WERI-Rb-1 (cell line): ENCODE data around the gene CNP.

Experiments
- DNase-seq: peaks from one replicate; pipeline ENCODE4 v3.0.0-alpha.2; 2020
- H3K27ac ChIP-seq: fragments of 250-450 bp; sonication (Bioruptor Pico); 2 replicates; pipeline ENCODE4 v1.5.1; 2020; ENCODE audit warnings: mild to moderate bottlenecking, moderate library complexity
- H3K27me3 ChIP-seq: fragments of 250-450 bp; sonication (Bioruptor Pico); 2 replicates; pipeline ENCODE4 v1.5.1; 2021; ENCODE audit warnings: mild to moderate bottlenecking, low read depth, moderate library complexity; ENCODE audit not compliant: insufficient read depth, severe bottlenecking
- H3K36me3 ChIP-seq: fragments of 250-450 bp; sonication (Bioruptor Pico); 2 replicates; pipeline ENCODE4 v1.5.1; 2020; ENCODE audit warnings: mild to moderate bottlenecking, moderate library complexity
- H3K4me3 ChIP-seq: 2 replicates; pipeline ENCODE4 v1.5.1; 2011; ENCODE audit warnings: low read depth, mild to moderate bottlenecking, control low read depth, low read length
- H3K9me3 ChIP-seq: fragments of 250-450 bp; sonication (Bioruptor Pico); 2 replicates; pipeline ENCODE4 v1.5.1; 2021; ENCODE audit warnings: mild to moderate bottlenecking, moderate library complexity; ENCODE audit not compliant: severe bottlenecking
- CTCF ChIP-seq: IDR thresholded peaks from 2 replicates; pipeline ENCODE4 v1.5.1; 2011; ENCODE audit warnings: low read depth, mild to moderate bottlenecking, control low read depth, inconsistent platforms, low read length

CNP gene

DNA sequence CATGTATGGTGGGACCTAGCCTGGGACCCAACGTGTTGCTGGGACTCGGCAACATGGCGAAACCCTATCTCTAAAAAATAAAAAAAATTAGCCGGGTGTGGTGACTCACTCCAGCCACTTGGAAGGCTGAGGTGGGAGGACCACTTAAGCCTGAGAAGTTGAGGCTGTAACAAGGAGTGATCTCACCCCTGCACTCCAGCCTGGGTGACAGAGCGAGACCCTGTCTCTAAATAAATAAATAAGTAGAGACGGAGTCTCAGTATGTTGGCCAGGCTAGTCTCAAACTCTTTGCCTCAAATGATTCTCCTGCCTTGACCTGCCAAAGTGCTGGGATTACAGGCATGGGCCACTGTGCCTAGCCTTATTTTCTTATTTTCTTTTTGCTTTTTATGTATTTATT lies 10.1 kb upstream of the CNP start:
- H3K27ac ChIP-seq = no peak overlapping the region
- no peaks in the 10 kb centered on the region for H3K9me3 ChIP-seq
- no peaks in the 10 kb centered on the region; the same call in 1 of the 2 replicates for H3K36me3 ChIP-seq
- TF ChIP-seq CTCF = no peak
- no peaks in the 10 kb centered on the region for H3K27me3 ChIP-seq
- DNase-seq = no peak
- H3K4me3 ChIP-seq = no peak overlapping the region

- no peaks in the 10 kb centered on the region for H3K9me3 ChIP-seq
- H3K36me3 ChIP-seq = no peaks in the 10 kb centered on the region; the same call in 1 of the 2 replicates
- no peak for DNase-seq
- H3K4me3 ChIP-seq = no peak overlapping the region
- peak overlapping the region; percentile 6; the same call in 1 of the 2 replicates for H3K27ac ChIP-seq
- no peak for TF ChIP-seq CTCF
- no peaks in the 10 kb centered on the region for H3K27me3 ChIP-seq
Observed at GRCh38 chr17:41957031-41957868, 9.3 kb upstream of the CNP start.

GRCh38 chr17:41957869-41958439 lies 8.6 kb upstream of the CNP start:
- TF ChIP-seq CTCF = no peak
- no peak for DNase-seq
- H3K4me3 ChIP-seq = no peak overlapping the region
- no peaks in the 10 kb centered on the region for H3K9me3 ChIP-seq
- no peaks in the 10 kb centered on the region; the same call in 1 of the 2 replicates for H3K36me3 ChIP-seq
- no peak overlapping the region for H3K27ac ChIP-seq
- no peaks in the 10 kb centered on the region for H3K27me3 ChIP-seq

GRCh38 chr17:41959030-41959335 lies 7.6 kb upstream of the CNP start:
- Histone ChIP-seq H3K9me3 (no peaks in the 10 kb centered on the region), H3K4me3 (no peak overlapping the region), H3K27ac (no peak overlapping the region; the same call in 1 of the 2 replicates), H3K36me3 (no peaks in the 10 kb centered on the region; the same call in 1 of the 2 replicates), H3K27me3 (no peaks in the 10 kb centered on the region)
- TF ChIP-seq CTCF = no peak
- no peak for DNase-seq

- Histone ChIP-seq H3K36me3 (no peaks in the 10 kb centered on the region; the same call in 1 of the 2 replicates), H3K4me3 (no peak overlapping the region), H3K9me3 (no peaks in the 10 kb centered on the region), H3K27me3 (no peaks in the 10 kb centered on the region), H3K27ac (peak overlapping the region; percentile 71)
- peak; percentile 94 for DNase-seq
- peak; percentile 96 for TF ChIP-seq CTCF
Observed at GRCh38 chr17:41959336-41960095, 7.1 kb upstream of the CNP start.
